Activated T-cell treated with anti-CD3 and anti-CD28 coated beads, Interleukin-2, amount 50 U/mL, for 48 hours (primary cell): ENCODE measurements around the gene MTMR6.
"Not testable (repeated sequence)": the region's sequence is repeated elsewhere in the genome, so short reads cannot be mapped to it uniquely, and the experiment has no call there.

ENCODE experiments used
- DNase-seq, 2 experiments: peaks; one replicate each; pipeline ENCODE4 v3.0.0-alpha.2; 2020

The MTMR6 gene

DNA sequence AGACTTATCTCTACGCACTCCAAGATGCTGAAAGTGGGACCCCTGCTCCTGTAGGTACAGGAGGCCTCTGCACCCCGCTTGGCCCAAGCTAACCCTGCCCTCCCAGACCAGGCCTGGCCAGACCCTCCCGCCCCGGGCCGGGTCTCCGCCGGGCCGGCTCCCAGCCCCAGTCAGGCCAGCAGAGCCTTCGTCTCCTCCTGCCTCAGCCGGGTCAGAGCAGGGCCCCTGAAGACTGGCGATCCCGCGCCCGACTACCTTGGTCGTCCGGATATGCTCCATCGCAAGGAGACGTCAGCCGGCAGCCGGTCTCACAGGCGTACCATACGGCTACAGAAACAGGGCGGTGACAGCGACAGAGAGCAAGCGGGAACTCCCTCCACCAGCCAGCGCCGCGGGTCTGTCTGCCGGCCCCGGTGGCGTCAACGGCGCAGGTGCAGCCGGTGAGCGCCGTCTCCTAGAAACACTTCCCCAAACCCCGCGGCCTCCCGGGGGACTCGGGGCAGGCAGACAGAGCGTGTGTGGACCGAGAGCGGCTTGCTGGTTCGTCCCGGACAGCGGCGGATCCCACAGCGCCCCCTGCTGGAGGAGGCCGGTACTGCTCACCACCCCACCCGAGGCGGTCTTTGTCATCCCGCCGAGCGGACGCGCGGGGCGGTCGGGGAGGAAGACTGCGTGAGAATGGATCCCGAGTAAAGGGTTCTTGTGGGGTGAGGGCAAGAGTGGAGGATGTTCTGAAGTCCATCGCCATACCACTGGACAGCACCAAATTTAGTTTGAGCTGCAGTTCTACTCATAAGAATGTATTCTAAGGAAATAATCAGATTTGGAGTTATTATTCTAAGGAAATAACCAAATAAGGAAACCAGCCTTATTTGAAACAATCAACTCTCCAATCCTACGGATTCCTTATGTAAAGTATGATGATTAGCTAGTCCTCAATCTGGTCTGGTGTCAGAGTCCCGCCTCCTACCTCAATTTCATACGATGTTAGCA lies at the start of gene MTMR6:
MTMR6 (minus strand) TSS at position 520 of the 993 bp plus-strand sequence; CDS start at position 279, 241 bp downstream.
- DNase-seq: peak; percentile 96 to 98

DNA sequence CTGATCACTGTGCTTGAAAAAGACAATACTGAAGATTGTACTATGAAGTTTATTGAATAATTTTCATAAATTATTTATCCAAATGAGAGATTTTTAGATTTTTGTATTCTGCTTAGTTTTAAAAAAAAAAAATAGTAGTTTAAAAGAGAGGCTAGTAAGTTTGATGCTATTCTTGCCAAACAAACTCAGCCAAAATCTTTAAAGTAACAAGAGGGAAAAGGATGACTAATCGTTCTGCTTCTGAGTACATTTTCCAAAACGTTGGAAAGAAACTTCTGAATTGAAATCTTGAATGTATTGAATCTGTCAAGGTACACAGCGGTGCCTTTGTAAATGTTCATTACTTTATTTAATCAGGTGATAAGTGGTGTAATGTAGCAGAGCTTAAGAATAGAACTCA lies 48.6 kb upstream of the MTMR6 start:
- no peak for DNase-seq

DNA sequence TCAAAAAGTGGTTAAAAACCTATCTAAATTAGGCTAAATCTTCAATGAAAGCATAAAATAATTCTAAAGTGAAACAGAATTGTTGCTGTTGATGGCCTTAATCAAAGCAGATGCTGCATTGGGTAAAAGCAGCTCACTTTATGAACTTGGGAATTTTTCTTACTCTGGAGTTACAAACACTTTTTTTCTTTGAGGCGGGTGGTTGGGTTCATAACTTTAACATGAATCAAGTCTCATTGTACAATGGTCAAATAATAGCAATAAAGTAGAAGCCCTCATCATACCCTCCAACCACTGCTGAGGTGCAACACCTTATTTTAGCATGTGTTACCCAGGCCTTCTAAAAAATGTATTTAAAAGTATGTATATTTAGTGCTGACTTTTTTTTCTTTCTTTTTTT lies 43.3 kb upstream of the MTMR6 start:
- no peak for DNase-seq

DNA sequence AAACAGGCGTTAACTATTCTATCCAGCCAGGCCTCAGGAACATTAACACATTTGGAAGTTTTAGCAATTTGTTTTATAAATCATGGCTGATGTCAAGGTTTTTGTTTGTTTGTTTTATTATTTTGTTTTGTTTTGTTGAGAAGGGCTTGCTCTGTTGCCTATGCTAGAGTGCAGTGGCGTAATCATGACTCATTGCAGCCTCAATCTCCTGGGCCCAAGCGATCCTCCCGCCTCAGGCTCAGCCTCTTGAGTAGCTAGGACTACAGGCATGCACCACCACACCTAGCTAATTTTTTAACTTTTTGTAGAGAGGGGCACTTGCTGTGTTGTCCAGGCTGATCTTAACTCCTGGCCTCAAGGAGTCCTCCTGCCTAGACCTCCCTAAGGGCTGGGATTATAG lies 42.4 kb upstream of the MTMR6 start:
- no peak for DNase-seq

DNA sequence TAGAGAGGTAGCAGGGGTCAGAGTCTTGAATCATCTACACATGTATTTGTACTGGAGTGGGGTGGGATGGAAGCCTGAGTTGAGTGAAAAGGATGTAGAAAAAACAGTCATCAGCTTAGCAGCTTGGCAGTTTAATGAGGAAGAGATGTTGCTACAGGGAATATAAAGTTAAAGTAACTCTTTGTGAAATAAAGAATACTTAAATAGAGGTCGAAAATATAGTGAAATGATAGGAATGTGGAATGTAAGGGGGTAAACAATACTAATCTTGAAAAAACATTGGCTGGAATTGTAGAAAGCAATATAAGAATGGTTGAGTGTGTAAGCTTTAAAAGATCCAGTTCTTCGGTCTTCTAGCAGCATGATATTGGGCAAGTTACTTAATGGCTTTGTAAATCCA lies 36.8 kb upstream of the MTMR6 start:
- DNase-seq: no peak

DNA sequence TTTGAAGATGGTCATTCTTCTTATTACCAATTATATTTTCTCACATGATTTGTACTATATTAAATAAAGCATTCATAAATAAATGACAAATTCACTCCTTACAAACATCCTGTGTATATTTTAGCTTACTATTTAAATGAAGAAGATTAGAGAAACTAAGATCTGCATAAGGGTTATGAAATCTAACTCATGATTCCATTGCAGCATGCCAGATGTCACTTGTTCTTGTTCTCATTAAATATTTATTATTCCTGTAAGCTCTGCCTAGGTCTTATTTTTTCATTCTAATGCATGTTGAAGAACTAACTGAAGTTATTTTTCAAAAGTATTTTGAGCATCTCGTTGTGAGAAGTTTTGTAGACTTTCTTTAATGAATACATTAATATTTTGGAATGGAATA lies 32.5 kb upstream of the MTMR6 start:
- DNase-seq: no peak

DNA sequence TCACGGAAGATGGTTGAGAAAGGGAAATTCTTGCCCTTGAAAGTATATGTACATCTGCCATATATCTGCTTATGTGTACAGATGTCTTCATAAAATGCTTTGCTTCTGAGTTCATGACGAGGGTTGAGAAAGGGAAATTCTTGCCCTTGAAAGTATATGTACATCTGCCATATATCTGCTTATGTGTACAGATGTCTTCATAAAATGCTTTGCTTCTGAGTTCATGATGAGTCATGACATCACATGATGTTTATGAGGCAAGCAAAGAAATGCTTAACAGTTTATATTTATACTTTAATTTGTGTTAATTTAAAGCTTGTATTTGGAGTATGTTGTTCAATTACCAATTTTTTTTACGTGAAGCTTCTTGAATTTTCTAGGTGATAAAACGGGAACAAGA lies 31.7 kb upstream of the MTMR6 start:
- DNase-seq: not testable (repeated sequence)

DNA sequence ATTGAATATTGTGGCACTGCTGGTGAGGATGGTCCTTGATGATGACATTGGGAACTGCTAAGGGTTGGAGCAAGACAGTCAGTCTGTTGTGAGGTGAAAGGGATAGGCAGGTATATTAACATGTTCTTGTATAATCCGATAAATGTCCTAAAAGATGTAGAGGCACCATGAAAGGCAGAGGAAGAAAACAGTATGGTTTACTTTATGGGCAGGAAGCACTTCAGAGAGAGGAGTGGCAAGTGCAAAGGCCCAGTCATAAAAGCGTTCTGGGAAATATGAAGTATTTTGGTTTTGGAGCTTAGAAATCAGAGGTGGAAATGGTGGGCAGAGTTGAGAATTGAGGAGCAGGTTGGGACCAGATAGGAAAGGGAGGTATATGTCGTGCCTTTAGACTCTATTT lies 23.6 kb upstream of the MTMR6 start:
- no peak for DNase-seq

DNA sequence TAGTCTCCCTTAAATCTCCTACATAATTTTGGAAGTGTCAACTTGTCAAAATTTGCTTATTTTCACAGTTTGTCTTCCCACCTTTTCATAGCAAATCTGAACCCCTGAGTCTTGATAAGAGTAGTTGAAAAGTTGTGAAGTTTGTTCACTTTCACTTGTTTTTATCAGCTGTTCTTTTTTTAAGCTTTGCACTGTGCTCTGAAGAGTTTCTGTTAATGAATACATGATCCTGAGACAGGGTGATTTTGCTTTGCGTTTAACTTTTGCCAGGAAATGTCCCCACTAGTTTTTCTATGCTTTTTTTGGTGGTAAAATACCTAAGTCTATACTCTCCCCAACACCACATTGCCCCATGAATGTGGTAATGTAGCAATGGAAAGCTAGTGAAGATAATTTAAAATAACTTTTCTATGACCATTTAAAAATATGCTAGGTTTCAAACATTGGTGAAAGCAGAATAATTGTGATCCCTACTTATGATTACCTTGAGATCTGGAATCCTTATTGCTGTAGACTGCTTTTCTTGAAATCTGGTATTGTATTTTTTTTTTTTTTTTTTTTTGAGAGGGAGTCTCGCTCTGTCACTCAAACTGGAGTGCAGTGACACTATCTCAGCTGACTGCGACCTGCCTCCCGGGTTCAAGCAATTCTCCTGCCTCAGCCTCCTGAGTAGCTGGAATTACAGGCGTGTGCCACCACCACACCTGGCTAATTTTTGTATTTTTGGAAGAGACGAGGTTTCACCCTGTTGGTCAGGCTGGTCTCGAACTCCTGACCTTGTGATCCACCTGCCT lies 19.6 kb upstream of the MTMR6 start:
- DNase-seq: no peak

DNA sequence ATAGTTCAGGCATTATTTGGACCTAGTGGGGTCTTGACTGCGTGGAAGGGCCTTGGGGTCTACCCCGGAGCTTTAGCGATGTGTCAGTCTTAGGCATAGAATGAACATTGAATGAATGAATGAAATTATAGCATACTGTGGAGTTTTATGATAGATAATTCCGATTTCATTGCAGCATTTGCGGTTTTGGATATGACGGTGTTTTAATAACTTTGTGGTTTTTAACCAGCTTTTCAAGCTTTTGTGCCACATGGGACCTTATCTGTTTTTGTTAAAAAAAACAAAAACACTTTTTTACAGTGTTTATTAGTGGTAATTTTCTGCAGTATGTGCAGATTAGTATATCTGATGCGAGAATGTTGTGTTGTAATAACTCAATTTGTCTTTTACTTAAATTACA lies 14.8 kb upstream of the MTMR6 start:
- no peak for DNase-seq

DNA sequence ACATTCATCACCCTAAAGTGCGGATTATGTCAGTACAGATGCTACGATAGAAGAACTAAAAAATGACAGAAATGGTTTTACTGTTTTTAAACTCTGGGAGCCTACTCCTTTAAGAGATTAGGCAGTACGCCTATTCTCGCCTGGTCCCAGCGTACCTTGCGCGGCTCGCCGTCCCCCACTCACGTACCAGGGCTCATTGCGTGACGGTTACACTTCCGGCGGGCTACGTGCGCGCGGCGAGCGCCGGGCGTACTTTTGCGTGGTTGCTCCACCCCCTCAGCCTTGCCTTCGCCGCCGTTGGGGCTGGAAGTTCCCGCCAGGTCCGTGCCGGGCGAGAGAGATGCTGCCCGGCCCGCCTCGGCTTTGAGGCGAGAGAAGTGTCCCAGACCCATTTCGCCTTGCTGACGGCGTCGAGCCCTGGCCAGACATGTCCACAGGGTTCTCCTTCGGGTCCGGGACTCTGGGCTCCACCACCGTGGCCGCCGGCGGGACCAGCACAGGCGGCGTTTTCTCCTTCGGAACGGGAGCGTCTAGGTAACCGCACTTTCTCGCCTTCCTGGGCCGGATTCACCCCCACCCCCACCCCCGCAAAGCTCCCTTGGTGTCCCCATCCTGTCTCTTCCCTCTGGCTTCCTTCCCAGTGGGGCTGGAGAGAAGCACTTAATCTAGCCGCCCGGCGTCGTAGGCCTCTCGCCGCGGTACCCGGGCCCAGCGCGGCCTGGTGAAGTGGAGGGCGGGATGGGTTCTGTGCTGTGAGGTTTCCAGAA lies 14.2 kb upstream of the MTMR6 start, which contains the start of gene NUP58:
NUP58 (plus strand) TSS at position 279 of the 767 bp plus-strand sequence; CDS start at position 428, 149 bp downstream.
- peak; percentile 94 to 95 for DNase-seq

DNA sequence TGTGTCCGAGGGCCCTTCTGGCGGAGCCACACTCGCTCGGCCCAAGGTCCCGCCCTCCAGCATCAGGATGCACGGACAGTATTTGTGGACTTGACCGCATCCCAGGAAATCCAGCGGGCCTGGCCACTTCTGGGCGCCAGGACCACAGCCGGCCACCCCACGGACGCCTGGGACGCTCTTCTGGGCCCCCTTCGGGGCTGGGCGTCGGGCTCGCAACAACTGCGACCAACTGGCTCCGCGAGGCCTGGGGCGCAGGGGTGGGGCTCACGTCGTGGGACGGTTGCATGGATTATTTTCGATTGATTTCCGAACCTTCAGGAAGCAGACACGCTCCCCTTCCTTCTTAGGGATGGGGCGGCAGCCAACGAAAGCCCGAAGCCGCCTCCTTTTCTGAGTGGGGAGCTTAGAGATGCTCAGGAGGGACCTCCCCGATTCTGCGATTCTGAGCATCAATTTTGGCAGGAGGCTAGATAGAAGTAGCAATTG lies 13.6 kb upstream of the MTMR6 start:
- DNase-seq: peak; percentile 55 to 57

DNA sequence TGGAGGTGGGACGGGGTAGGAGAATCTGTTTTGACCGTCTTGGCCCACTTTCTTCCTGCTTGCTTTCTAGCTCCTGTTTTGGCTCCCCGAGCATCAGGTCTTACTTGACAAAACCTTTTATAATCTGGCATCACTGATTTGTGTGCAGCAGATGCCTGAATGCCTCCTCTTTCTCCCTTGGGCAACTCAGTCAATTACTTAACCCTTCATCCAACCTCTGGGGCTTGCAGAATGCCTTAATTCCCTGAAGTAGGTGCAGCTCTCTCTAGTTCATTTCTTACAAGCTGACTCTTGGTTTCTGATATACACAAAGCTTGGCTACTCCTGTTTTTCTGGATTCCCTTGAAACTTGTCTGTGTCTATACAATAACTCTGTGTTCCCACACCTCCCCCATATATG lies 8.4 kb upstream of the MTMR6 start:
- no peak for DNase-seq

DNA sequence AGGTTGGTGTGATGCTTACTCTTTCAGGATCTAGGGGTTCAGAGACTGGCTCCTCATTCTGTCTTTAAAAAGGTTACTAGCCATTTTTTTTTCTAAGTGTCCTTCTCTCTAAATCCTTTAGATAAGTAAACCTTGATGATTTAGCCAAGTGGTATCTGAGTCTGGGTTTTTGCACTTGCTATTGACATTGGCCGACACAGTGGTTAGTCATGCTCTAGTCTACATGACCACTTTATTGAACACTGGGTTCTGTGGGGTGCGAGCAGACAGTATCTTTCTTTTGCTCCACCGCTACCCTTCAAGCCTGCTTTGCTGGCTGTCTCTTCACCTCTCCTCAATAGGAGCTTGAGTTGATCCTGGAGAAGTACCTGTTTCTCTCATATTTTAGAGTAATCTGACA lies 7.9 kb upstream of the MTMR6 start:
- DNase-seq: no peak

DNA sequence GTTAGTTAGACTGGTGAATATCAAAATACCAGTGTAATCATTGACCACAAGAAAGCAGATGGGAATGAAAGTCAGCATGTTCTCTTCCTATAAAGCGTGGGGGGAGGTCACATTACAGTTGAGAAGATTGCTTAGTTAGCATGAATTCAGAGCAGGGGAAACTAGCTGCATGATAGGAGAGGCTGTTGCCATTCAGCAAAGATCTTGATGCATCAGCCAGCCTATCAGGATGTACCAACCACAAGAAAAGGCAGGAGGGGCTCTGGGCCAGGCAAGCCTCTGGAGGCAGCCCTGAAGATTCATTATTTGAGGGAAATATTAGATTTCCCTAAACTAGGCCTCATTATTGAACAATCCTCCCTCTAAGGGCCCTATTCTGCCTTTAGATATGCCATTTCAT lies 5.0 kb upstream of the MTMR6 start:
- no peak for DNase-seq

DNA sequence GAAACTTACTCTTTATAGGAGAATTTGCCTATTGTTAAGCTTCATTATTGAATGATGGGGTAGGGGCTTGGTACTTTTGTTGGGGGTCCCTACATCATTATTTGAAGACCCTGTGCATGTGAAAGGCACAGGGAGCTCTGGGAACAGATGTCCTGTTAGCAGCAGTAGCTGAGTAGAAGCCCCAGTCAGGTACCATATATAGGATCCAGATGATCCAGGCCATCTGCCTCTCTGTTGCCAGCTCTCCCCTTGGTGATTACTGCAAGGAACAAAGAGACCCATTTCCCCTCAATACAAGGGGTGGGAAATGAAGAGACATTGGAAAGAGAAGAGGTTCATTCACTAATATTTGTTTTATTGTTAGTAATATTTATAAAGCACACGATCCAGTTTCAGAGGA lies 4.4 kb upstream of the MTMR6 start:
- DNase-seq: no peak

DNA sequence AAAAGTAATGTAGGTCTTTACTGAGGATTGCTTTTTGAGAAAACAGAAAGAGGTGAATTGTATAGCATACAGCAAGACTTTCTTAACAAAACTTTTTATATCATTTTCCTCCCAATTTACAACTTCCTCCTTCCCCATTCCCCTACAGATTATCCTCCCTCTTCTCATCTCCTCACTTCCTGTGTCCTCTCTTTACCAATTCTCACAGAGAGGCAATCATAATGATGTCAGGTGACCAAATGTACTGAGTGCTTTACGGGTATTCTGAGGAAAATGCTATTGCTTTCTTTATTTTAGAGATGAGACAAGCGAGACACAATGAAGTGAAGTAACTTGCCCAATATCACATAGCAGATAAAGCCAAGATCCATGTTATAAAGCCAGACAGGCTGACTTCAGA lies 1.7 kb upstream of the MTMR6 start:
- DNase-seq: no peak

DNA sequence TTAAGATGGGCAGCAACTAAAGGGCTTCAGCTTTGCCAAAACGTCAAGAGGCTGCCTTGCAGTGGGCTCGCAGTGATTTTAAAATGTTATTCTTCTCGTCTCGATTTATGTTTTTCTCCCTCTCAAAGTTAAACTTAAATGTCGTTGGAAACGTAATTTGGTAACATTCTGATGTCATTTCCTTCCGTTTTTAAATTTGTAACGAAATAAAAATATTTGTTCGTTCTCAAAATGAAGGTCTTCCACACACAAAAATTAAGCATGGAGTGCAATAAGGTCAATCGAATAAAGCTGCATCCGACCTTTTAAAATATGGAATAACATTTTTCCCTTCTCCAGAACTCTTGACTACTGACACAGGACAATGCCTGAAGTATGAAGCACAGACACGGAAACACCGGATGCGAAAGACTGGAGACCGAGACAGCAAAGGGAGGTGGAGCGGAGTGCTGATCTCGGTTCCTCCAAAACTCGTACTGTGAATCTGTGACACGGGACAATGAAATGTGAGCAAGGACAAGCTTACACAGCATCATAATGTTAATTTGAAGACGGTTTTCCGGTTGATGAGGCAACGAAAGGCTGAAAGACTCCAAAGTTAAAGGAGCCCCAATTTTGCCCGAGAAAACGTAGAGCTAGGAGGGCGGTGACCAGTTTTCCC lies 850 bp downstream of the MTMR6 start:
- DNase-seq: peak in 1 of 2 experiments; percentile 37

DNA sequence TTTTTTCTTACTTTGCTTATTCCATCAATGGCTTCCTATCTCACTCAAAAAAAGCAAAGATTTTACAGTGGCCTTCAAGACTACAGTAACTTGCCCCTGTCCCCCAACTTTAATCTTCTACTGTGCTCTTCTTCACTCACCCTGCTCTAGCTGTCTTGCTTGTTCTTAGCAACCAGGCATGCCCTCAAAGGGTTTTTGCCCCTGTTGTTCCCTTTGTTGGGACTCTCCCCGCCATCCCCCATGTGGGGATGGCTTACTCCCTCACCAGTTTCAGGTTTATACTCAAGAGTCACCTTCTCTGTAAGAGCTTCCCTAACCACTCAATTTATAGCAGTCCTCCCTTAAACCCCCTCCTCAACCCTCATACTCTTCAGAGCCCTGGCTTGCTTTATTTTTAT lies 5.4 kb downstream of the MTMR6 start:
- DNase-seq: peak; percentile 39 to 58

DNA sequence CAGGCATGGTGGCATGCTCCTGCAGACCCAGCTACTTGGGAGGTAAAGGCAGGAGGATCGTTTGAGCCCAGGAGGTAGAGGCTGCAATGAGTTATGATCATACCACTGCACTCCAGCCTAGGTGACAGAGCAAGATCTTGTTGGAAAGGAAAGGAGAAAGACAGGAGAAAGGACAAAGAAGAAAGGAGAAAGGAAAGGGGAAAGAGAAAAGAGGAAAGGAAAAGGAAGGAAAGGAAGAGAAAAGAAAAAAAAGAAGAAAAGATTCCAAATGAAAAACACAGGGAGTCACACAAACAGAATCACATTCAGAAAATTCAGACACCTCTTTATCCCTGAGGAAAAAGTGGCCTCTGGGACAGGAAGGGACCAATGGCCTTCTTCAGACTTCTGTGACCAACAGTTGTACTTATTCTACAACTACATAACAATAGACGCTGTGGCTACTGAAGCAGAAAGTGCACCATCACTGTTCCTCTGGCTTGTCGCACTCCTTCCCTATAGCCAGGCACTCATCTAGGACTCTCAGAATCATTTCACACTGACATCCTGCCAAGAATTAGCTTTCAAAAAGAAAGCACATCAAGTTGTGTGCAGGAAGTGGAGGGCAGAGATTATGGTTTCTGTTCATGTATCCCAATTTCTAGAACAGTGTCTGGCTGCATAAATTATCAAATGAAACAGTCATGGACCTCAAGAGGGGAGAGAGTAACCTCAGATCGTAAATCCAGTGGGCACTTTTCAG lies 5.9 kb downstream of the MTMR6 start:
- DNase-seq: no peak

DNA sequence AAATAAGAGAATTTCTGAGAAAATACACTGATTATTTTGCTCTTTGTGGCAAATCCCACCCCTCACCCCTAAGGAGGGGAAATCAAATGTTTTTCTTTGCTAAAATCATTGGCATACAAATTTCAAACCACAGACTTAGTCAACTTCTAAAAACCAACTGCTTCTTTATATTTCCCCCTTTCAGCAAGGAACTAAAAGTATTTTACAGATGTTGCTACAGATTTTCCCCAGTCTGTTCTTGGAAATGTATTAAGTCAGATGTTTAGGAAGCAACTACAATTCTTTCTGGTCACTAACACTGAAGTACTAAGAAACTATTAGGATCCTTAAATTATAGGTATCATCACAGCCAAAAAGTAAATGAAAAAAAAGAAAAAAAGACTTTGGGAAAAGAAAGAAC lies 6.9 kb downstream of the MTMR6 start:
- DNase-seq: no peak

DNA sequence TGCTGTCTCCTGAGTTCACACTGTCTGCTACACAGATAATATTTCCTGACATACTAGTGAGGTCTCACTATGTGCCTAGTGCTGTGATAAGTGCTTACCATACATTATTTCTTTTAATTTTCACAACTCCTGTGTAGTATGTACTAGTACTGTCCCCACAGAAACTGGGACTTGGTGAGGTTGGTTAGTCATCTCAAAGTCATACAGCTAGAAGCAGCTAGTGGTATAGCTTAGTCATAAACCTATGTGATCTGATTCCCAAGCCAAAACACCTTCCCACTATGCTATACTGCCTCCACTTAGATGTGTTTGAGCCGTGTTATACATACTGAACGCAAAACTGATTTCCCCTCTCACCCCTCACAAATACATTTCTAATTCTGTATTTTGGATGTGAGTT lies 10.5 kb downstream of the MTMR6 start:
- no peak for DNase-seq
